IMR-90 (cell line): ENCODE data around the gene SYTL1. TPM values are rescaled to one million over a fixed set of nuclear protein-coding genes. Genes with fewer than 3 reads are reported as not detected.

Experiments
- ATAC-seq: fragments of 200-7000 bp; cut with Tn5 transposase; 2 replicates; pipeline ENCODE4 v1.9.1; 2020; ENCODE audit warnings: low read depth, mild to moderate bottlenecking, moderate library complexity
- BruUV-seq: library from RNA; stranded (reverse); fragments of 400-500 nt; replicated peaks from 2 replicates; lab custom pipeline; 2021; lab: Mats Ljungman, UMichigan
- CTCF ChIA-PET: fragments of 300-600 bp; formaldehyde crosslinking; extraction: SDS; loops from one replicate; lab custom pipeline; 2021; ENCODE audit warnings: antibody characterized with exemption; lab: Yijun Ruan, JAX
- POLR2A ChIA-PET: fragments of 300-600 bp; sonication (Branson Sonifier 250); formaldehyde crosslinking; loops from one replicate; lab custom pipeline; 2022; ENCODE audit warnings: antibody characterized with exemption; ENCODE audit not compliant: unreplicated experiment; lab: Charles Lee
- DNase-seq: peaks from one replicate; pipeline ENCODE4 v3.0.0; 2013
- H2AFZ ChIP-seq: replicated peaks from 2 replicates; pipeline ENCODE3; 2013; ENCODE audit warnings: low read length, mild to moderate bottlenecking; ENCODE audit not compliant: poor library complexity
- H2AK5ac ChIP-seq: 2 replicates; pipeline ENCODE4 v1.6.1; 2013; ENCODE audit warnings: low read depth, low read length, inconsistent platforms
- H2AK9ac ChIP-seq: replicated peaks from 2 replicates; pipeline ENCODE3; 2013; ENCODE audit warnings: mild to moderate bottlenecking, low read depth, low read length, moderate library complexity; ENCODE audit not compliant: poor library complexity
- H2BK120ac ChIP-seq: 2 replicates; pipeline ENCODE4 v1.6.1; 2013; ENCODE audit warnings: low read depth, low read length, inconsistent platforms
- H2BK15ac ChIP-seq: 3 replicates; pipeline ENCODE4 v1.6.1; 2013; ENCODE audit warnings: low read depth, low read length, inconsistent platforms
- H2BK20ac ChIP-seq: 2 replicates; pipeline ENCODE4 v1.6.1; 2013; ENCODE audit warnings: low read depth, mild to moderate bottlenecking, inconsistent platforms, low read length, moderate library complexity
- H2BK5ac ChIP-seq: 2 replicates; pipeline ENCODE4 v1.6.1; 2013; ENCODE audit warnings: mild to moderate bottlenecking, low read depth, low read length, inconsistent platforms; ENCODE audit not compliant: poor library complexity, severe bottlenecking
- H3K14ac ChIP-seq: replicated peaks from 2 replicates; pipeline ENCODE4 v1.6.1; 2013; ENCODE audit warnings: low read depth, low read length, inconsistent platforms
- H3K18ac ChIP-seq: 2 replicates; pipeline ENCODE4 v1.6.1; 2013; ENCODE audit warnings: low read depth, low read length, control low read depth
- H3K23ac ChIP-seq: 2 replicates; pipeline ENCODE4 v1.6.1; 2013; ENCODE audit warnings: low read depth, low read length, inconsistent platforms
- H3K27ac ChIP-seq: 2 replicates; pipeline ENCODE4 v1.5.1; 2013; ENCODE audit warnings: mild to moderate bottlenecking, control low read depth, low read length; ENCODE audit not compliant: insufficient read depth
- H3K27me3 ChIP-seq: 2 replicates; pipeline ENCODE4 v1.6.1; 2013; ENCODE audit warnings: low read length; ENCODE audit not compliant: control insufficient read depth, insufficient read depth
- H3K36me3 ChIP-seq: 2 replicates; pipeline ENCODE4 v1.6.1; 2013; ENCODE audit warnings: low read length, mixed read lengths; ENCODE audit not compliant: control insufficient read depth, insufficient read depth
- H3K4ac ChIP-seq: 2 replicates; pipeline ENCODE4 v1.6.1; 2013; ENCODE audit warnings: low read depth, low read length, inconsistent platforms
- H3K4me1 ChIP-seq: 2 replicates; pipeline ENCODE4 v1.6.1; 2013; ENCODE audit warnings: low read length, mixed read lengths; ENCODE audit not compliant: control insufficient read depth, insufficient read depth
- H3K4me2 ChIP-seq: 2 replicates; pipeline ENCODE4 v1.6.1; 2013; ENCODE audit warnings: low read depth, mild to moderate bottlenecking, control low read depth, low read length, moderate library complexity
- H3K4me3 ChIP-seq: 2 replicates; pipeline ENCODE4 v1.5.1; 2013; ENCODE audit warnings: low read depth, mild to moderate bottlenecking, control low read depth, low read length, moderate library complexity; ENCODE audit not compliant: insufficient read depth
- H3K56ac ChIP-seq: 2 replicates; pipeline ENCODE4 v1.6.1; 2013; ENCODE audit warnings: low read length, inconsistent platforms; ENCODE audit not compliant: insufficient read depth; ENCODE audit errors: extremely low read depth
- H3K79me1 ChIP-seq, 2 experiments: 2 replicates each; pipeline ENCODE4 v1.6.1; 2013; ENCODE audit warnings: low read length in 2 of 2, inconsistent platforms in 1 of 2, low read depth in 1 of 2
- H3K9ac ChIP-seq: 2 replicates; pipeline ENCODE4 v1.6.1; 2013; ENCODE audit warnings: low read depth, low read length, control low read depth
- H3K9me1 ChIP-seq: 2 replicates; pipeline ENCODE4 v1.6.1; 2013; ENCODE audit warnings: low read length, inconsistent platforms; ENCODE audit not compliant: insufficient read depth
- H3K9me3 ChIP-seq: 2 replicates; pipeline ENCODE4 v1.6.1; 2013; ENCODE audit warnings: low read length; ENCODE audit not compliant: control insufficient read depth, insufficient read depth
- H4K20me1 ChIP-seq: 2 replicates; pipeline ENCODE4 v1.6.1; 2013; ENCODE audit warnings: low read length, inconsistent platforms; ENCODE audit not compliant: insufficient read depth
- H4K5ac ChIP-seq: 2 replicates; pipeline ENCODE4 v1.6.1; 2013; ENCODE audit warnings: mild to moderate bottlenecking, low read depth, low read length, control low read depth
- H4K8ac ChIP-seq, 2 experiments: 2 replicates each; pipeline ENCODE4 v1.6.1; 2013; ENCODE audit warnings: low read depth in 2 of 2, low read length in 2 of 2, control low read depth in 1 of 2, inconsistent platforms in 1 of 2
- H4K91ac ChIP-seq: 2 replicates; pipeline ENCODE4 v1.6.1; 2013; ENCODE audit warnings: low read depth, low read length, inconsistent platforms; ENCODE audit not compliant: insufficient read depth
- CHD1 ChIP-seq: IDR thresholded peaks from 2 replicates; pipeline ENCODE4 v1.6.1; 2012; ENCODE audit warnings: low read depth, low read length, improper control_type of control experiment
- CTCF ChIP-seq: conservative IDR thresholded peaks from 2 replicates; pipeline ENCODE4 v1.5.1; 2012; ENCODE audit warnings: mild to moderate bottlenecking, low read depth, low read length, improper control_type of control experiment
- POLR2A ChIP-seq: IDR thresholded peaks from 2 replicates; pipeline ENCODE4 v1.6.1; 2012; ENCODE audit warnings: mild to moderate bottlenecking, low read depth, low read length
- RAD21 ChIP-seq: IDR thresholded peaks from 2 replicates; pipeline ENCODE4 v1.6.1; 2012; ENCODE audit warnings: low read length, improper control_type of control experiment
- SMC3 ChIP-seq: fragments of 150-350 bp; IDR thresholded peaks from 2 replicates; pipeline ENCODE4 v1.6.1; 2016; ENCODE audit warnings: low read depth, mild to moderate bottlenecking, antibody characterized with exemption, low read length, moderate library complexity
- WGBS, 2 experiments: methylation state at CpG; one replicate each; pipeline versions ENCODE4 v1.1.5 to v1.1.7; 2013; ENCODE audit warnings: missing lambda C conversion rate in 2 of 2; ENCODE audit not compliant: insufficient read length in 1 of 2; ENCODE audit errors: extremely low coverage in 2 of 2; 5-methylcytosine and 5-hydroxymethylcytosine counted together
- dilution Hi-C: fragments of 300-500 bp; cut with HindIII; formaldehyde crosslinking; loops from one replicate; pipeline ENCODE4 v1.14.3; 2018; ENCODE audit warnings: low sequenced_read_pairs; ENCODE audit not compliant: unreplicated experiment
- in situ Hi-C: fragments of 300-500 bp; cut with MboI; formaldehyde crosslinking; loops from 3 replicates; pipeline ENCODE4 v1.14.3; 2019; ENCODE audit warnings: low sequenced_read_pairs, inconsistent platforms, mixed read lengths
- intact Hi-C: fragments of 100-400 bp; cut with micrococcal nuclease; formaldehyde crosslinking; loops from 2 replicates; pipeline ENCODE4 v1.10.0; 2022
- polyA plus RNA-seq, 3 experiments: library from polyadenylated mRNA; depleted of rRNA; stranded (reverse); fragments of >200 nt; gene quantifications; 2 replicates each; pipeline ENCODE4 v1.2.3, GENCODE V29; 2012; ENCODE audit warnings: low replicate concordance in 1 of 3
- total RNA-seq: library from RNA; depleted of rRNA; stranded (reverse); fragments of >200 nt; gene quantifications from 2 replicates; pipeline ENCODE4 v1.2.3, GENCODE V29; 2012

SYTL1 gene
- total and polyA plus RNA-seq, 2 of the 4 experiments (the other 2 are of a cell fraction) = 0.18 to 1.0 TPM

GRCh38 chr1:27395441-27396195 lies 53.8 kb downstream of the SYTL1 start:
- H2AFZ ChIP-seq = peak overlapping the region; percentile 61
- intact Hi-C loops = loop anchor here (1.0 to 10.0 kb wide), 3 partner anchors 38 to 201 kb away; no protein-coding TSS in a partner anchor
- no peak overlapping the region for H3K4me3 ChIP-seq
- no peak overlapping the region for H3K18ac ChIP-seq
- CTCF ChIA-PET = interaction anchor here (0.6 to 4.7 kb wide), 10 partner anchors 29 to 351 kb away, joined by 3 to 79 read pairs (median 4); partner anchors contain the start of gene MAP3K6
- H2AK9ac ChIP-seq = peak overlapping the region; percentile 21
- peak; percentile 57 for DNase-seq
- no peak overlapping the region for H3K9ac ChIP-seq
- H4K5ac ChIP-seq = no peak overlapping the region
- peaks cover 26% of the 10 kb centered on the region for H3K9me1 ChIP-seq
- peak; percentile 31 for ATAC-seq
- TF ChIP-seq RAD21 (peak; percentile 80), POLR2A (no peak; the same call in 1 of the 2 replicates), CTCF (peak; percentile 91), CHD1 (no peak), SMC3 (peak; percentile 80)
- H3K27me3 ChIP-seq = no peaks in the 10 kb centered on the region
- H3K56ac ChIP-seq = no peak overlapping the region
- H3K4me2 ChIP-seq = 0 out of 2 replicates have a peak overlapping the region, but pooled peaks have one; percentile 7
- no peak overlapping the region for H3K14ac ChIP-seq
- H4K20me1 ChIP-seq = no peaks in the 10 kb centered on the region
- H2BK120ac ChIP-seq = no peak overlapping the region
- 0% methylated on average over 3 of the region's 10 CpGs; no CpG with 5 or more reads in 1 of the 2 experiments for WGBS, 2 experiments
- no peaks in the 10 kb centered on the region for H3K9me3 ChIP-seq
- no peak overlapping the region for H3K27ac ChIP-seq
- H3K79me1 ChIP-seq = peaks cover 0 to 28% of the 10 kb centered on the region in 2 experiments; a peak in 3 of 4 replicates
- no peak overlapping the region for H4K91ac ChIP-seq
- peaks cover 17% of the 10 kb centered on the region for H3K4me1 ChIP-seq
- dilution Hi-C loops = no loop called here
- H3K36me3 ChIP-seq = no peaks in the 10 kb centered on the region; the same call in 1 of the 2 replicates
- peak overlapping the region; percentile 51; the same call in 1 of the 2 replicates for H3K4ac ChIP-seq
- no peak overlapping the region for H3K23ac ChIP-seq
- BruUV-seq = no TSS peak
- peak overlapping the region in 1 of 2 experiments; percentile 69; a peak in 1 of 4 replicates for H4K8ac ChIP-seq
- POLR2A ChIA-PET = interaction anchor here (0.5 kb wide), 1 partner anchor 109 kb away, joined by 3 read pairs; no protein-coding TSS in a partner anchor
- peak overlapping the region; percentile 54 for H2BK5ac ChIP-seq
- in situ Hi-C loops = loop anchor here (5.0 to 10.0 kb wide), 2 partner anchors 212 to 291 kb away; no protein-coding TSS in a partner anchor
- 0 out of 2 replicates have a peak overlapping the region, but pooled peaks have one; percentile 8 for H2BK20ac ChIP-seq
- H2BK15ac ChIP-seq = no peak overlapping the region
- H2AK5ac ChIP-seq = no peak overlapping the region; the same call in 1 of the 2 replicates
